GM10847 (cell line): ENCODE measurements around the gene MAGI2.

Experiments used
- POLR2A ChIP-seq: IDR thresholded peaks from 2 replicates; pipeline ENCODE4 v1.6.1; 2011; ENCODE audit not compliant: insufficient read length; ENCODE audit errors: extremely low read depth

MAGI2 gene

DNA sequence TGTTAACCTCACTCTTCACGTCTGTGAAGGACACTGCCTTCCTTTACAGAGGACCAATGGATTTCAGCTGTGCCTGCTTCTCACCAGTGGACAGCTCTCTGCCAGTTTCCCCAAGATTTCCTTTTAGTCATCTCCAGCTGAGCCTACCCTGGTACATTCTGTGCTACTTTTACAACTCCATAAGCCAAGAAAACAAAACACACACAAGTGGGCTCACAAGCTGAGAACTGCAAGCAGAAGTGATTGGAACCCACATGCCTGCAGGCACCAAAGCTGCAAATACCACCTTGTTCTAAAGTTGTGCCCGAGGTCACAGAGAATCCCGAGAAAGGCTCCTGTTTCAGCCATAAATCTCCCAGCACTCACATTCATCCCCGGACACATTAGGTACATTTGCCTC is 1018.1 kb downstream of the MAGI2 start:
- no peak for TF ChIP-seq POLR2A

DNA sequence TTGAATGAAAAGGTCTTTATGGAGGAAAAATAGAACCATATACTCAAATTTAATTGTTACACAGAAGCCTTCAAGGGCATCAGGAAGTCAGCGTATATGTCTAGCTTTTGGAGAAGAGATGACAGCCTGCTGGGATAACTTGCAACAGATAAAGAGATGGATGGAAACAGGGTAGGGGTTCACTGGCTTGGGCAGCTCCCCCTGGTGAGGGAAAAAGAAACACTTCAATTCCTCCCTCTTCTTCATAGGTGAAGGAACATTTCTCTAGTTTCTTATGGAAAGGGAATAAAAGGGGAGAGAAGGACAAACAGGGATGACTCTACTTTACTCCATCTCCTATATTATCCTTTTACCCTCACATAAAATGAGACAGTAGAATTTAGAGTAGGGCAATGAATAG is 1019.2 kb downstream of the MAGI2 start:
- TF ChIP-seq POLR2A = no peak

DNA sequence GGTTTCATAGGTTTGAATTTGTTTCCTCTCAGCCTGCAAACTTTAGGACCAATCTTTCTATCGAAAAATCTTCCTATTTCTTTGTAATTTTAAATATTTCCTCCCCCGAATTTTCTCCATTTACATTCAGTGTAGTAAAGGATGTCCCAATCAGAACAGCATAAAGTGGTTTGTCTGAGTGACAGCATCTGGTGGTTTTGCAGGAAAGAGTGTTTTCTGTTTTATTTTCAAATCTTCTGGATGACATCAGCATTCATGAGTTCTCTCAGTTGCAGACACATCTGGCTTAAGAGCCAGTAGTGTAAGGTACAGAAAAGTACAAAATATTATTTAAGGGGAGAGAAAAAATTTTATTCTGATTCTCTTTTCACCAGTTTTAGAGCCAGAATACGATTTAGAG is 1020.0 kb downstream of the MAGI2 start:
- no peak for TF ChIP-seq POLR2A

DNA sequence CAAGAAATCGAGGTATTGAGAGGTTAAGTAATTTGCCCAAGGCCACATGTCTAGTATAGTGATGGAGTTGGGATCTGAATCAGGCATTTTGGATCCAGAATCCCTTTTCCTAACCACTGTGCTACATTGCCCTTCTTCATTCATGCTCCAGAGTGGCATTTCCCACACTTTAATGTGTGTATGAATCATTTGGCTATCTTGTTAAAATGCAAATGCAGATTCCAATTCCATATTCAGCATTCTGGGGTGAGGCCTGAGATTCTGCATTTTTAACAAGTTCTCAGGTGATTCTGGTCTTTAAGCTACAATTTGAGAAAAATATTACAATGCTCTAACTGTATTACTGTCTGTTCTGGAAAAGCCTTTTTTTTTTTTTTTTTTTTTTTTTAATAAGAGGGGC is 1023.6 kb downstream of the MAGI2 start:
- no peak for TF ChIP-seq POLR2A

DNA sequence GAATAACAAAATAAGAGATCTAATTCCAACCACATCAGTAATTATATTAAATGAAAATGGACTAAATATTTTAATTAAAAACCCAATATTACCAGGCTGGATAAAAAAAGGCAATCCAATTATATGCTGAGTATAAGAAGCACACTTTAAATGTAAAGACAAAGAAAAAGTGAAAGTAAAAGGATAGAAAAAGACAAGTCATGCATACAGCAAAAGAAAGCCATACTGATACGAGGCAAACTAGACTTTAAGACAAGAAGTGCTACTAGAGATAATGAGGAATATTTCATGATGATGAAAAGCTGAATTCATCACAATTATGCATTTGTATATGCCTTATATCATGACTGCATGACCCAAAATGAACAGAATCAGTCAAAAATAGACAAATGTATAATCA is 1026.3 kb downstream of the MAGI2 start:
- TF ChIP-seq POLR2A = no peak

DNA sequence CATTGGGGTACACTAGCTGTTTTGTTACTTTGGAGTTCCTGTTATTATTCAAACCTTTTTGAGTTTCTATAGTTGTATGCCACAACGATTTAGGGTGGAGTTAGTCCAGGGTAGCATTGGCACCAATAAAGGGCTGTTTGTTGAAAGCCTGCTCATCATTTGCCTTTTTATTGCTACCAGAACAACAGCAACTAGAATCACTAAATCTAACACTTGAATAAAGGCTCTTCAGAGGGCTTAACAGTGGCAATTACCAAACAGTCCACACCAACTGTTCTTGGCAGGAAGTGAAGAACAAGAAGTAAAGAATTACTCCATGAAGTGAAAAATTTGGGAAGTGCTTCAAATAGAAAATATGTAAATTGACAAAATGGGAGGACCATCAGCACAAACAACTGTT is 1033.5 kb downstream of the MAGI2 start:
- no peak for TF ChIP-seq POLR2A

DNA sequence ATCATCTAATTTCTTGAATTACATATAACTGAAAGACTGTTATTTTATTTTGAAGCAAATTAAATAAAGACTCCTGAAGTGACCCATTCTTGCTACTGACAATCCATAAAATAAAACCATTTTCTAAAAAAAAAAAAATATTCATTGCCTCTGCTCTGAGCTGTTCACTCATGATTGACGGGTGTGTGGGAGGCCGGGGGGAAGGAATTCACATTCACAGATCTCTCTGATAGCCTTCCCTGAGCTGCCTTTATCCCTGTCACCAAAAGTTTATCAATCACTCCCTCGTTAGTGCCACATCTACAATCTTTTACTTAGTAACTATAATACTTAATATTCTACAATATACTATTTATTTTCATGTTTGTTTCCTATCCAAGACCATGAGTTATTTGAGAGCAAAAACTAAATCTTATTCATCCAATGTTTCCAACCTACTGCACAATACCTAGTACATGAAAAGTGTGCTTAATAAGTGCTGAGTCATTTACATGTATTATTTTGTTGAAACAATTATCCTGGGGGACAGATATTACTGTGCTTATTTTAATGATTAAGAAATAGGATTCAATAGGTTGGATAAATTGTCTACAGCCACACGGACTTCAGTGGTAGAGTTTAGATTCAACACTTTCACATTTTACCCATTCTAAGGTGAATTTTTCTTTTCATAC is 1036.2 kb downstream of the MAGI2 start:
- no peak for TF ChIP-seq POLR2A

DNA sequence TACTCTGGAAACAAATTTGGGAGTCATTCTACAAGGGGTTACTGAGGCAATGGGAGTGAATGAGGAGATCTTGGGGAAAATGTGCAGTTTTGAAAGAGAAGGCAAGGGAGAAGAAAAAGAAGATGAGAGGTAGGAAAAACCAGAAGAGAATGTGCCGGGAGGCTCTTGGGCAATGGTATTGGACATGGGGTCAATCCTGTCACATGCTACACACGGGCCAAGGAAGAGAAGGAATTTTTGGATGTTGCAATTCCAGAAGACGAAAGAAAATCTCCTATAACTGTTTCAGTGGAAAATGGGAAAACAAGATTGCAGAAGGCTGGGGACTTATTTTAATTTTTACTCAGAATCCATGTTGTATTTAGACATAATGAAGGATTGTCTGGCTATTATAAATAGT is 1039.9 kb downstream of the MAGI2 start:
- TF ChIP-seq POLR2A = no peak

DNA sequence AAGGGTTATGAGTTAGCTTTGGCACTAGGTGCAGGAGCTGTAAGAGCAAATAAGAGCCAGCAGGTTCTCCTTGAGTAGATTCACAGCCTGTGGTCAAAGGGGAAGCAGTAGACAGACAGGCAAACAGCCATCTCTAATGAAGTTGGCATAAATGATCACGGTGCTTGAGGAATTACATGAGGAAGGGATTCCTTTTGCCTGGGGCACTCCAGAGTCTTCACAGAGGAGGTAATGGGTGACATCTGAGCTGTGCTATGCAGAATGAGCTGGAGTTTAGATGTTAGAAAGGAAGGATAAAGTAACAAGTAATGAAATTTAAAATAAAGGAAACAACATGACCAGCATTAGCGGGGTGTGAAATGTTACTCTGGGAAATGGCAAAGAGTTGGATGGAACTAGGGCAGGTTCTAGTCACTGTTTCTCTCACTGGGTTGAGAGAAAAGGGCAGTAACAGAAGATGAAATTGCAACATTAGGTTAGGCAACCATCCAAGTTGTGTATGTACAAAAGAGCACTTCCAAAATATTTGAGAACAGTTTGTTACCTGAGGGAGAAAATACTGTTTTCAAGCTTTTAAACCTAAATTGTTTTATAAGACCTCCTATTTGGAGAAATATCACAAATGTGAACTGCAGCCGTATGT is 1041.1 kb downstream of the MAGI2 start:
- TF ChIP-seq POLR2A = no peak

DNA sequence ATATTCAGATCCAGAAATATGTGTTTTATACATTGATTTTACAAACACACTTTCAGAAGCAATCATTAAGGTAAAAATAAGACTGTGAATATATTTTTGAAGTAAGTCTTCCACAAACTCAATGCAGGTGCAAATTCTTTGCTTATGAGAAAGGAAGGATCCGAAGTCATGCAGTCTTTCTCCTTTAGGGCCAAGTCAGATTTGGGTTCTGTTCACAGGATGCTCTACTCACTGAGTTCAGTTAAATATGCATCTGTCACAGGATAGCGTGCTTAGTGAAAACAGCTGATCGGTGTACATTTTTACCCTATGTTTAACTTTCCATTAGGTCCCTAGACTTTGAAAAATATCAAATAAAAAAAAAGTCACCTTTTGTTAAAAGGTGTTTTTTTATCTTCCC is 1046.4 kb downstream of the MAGI2 start:
- no peak for TF ChIP-seq POLR2A

DNA sequence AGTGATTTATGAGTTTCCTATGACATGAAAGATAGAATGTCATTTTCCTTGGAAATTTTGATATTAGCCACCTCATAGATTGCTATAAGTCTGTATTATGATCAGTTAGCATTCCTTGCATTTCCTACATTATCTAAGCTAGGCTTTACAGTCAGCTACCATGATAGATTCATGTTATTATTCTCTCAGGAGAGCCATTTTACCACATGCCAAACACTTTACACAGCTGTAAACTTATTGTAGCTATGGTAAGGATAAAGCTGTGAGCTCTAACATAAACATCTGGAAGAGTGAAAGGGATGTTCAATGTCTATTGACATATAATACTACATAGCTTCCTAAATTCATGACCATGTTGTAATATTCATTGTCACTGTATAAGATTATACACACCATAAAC is 1046.9 kb downstream of the MAGI2 start:
- TF ChIP-seq POLR2A = no peak

DNA sequence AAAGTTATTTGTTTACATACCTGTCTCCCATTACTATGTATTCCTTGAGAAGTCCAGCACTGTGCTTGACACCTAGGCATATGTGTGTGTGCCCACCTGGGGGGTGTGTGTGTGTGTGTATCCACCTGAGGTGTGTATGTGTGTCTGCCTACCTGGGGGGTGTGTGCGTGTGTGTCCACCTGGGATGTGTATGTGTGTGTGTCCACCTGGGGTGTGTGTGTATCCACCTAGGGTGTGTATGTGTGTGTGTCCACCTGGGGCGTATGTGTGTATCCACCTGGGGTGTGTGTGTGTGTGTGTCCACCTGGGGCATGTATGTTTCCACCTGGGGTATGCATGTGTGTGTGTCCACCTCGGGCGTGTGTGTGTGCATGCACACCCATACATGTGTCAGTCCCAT is 1051.4 kb downstream of the MAGI2 start:
- TF ChIP-seq POLR2A = no peak

DNA sequence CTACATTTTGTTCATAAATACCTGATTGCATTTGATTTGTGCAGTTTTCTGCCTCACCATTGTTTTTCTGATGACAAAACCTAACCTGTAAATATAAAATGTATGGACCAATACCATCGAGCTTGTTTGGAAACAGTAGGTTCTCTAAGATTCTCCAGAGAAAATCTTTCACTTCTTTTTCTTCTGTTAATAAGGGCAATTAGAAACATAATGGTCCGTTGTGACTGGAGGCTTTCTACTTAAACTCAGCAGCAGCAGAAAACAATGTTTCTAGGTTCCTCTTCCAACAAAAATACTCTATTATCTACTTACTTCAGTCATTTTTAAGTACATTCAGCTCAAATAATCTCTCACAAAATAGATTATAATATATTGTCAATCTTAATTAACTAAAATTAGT is 1053.4 kb downstream of the MAGI2 start:
- no peak for TF ChIP-seq POLR2A

DNA sequence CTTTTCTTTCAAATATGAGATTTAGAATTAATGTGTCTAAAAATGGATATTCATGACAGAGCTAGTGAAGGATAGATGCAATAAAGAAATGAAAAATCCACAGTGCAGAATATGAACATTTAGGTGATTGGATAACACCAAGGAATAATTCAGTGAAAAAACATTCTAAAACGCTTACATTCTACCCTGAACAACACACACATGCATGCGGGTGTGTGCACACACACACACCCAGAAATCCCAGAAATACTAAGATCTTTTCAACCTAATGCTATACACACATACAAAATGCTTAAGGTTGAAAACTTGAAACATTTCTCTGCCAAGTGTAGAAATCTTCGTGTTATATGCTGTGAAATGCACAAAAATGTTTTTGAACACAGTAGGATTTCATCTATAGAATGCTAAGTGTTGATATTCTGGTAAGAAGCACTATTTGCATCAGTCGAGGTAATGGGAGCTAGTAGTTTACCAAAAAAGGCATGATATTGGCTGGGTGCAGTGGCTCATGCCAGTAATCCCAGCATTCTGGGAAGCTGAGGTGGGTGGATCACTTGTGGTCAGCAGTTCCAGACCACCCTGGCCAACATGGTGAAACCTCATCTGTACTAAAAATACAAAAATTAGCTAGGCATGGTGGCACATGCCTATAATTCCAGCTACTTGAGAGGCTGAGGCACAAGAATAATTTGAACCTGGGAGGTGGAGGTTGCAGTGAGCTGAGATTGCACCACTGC is 1054.3 kb downstream of the MAGI2 start:
- no peak for TF ChIP-seq POLR2A

DNA sequence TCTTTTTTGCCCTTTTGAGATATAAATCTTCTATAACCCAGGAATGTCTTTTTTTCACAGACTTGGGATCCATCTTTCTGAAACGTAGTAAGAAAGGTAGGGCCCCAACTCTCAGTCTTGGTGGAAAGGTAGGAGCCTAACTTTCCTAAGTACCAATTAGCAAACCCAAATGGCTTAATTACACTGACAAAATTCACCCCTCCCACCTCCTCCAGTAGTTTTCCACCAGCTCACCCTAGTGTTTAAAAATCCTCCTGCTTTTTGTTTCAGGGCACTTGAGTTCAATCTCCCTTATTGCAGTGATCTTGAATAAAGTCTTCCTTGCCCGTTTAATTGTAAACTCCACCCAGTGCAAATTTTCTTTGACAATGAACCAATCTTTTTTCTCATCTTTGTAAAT is 1054.9 kb downstream of the MAGI2 start:
- no peak for TF ChIP-seq POLR2A

DNA sequence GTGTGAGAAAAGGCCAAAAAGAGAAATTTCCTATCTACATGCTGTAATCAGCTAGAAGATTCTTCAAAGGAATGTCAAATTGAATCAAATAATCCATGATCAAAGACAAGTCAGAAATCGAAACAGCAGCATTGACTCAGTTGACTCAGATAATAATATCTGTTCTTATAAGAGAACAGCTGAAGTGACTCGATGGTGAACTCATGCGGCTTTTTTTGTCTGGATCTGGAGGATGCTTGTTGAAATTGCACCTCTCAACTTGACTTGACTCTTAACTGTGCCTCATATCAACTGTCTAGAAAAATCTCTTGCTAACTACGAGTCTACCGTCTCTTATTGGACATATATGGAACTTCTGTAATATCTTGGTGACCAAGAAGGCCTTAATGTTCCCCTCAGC is 1055.4 kb downstream of the MAGI2 start:
- no peak for TF ChIP-seq POLR2A
